ENCODE measurements around the gene ZNF398. TPM values are rescaled to one million over a fixed set of nuclear protein-coding genes. Genes with fewer than 3 reads are reported as not detected.

ZNF398 gene
- total and polyA plus RNA-seq, 10 of the 15 experiments (the other 5 are each of a cell fraction or from before 2014, with no cell fraction given): 2.3 to 15.3 (median 10.0) TPM

- no peak overlapping the region for H3K27ac ChIP-seq (ENCODE audit: control insufficient read depth, insufficient read depth)
- peaks cover 3 to 11% of the 10 kb centered on the region in 2 experiments; a peak in 3 of 4 replicates for H3K36me3 ChIP-seq (ENCODE audit: control insufficient read depth in 2 of 2, insufficient read depth in 2 of 2, low read length in 1 of 2)
- ATAC-seq (no peak), DNase-seq (ENCODE audit: low read depth, low spot score) (no peak), FAIRE-seq (no peak)
- in situ Hi-C loops (cut with MboI) (no loop called here), intact Hi-C loops (cut with micrococcal nuclease; ENCODE audit: unreplicated experiment) (no loop called here)
- WGBS (ENCODE audit: insufficient coverage, insufficient replicate concordance, low lambda C conversion rate, missing lambda C conversion rate): 75% methylated on average over 6 of the region's 6 CpGs
- H3K9me3 ChIP-seq (replicated peaks; ENCODE audit: control insufficient read depth, insufficient read depth, low read length): no peaks in the 10 kb centered on the region
- BruUV-seq (replicated peaks): no TSS peak
- H3K27me3 ChIP-seq (replicated peaks in 1 of 2; ENCODE audit: control insufficient read depth in 2 of 2, insufficient read depth in 2 of 2, low read length in 1 of 2): no peaks in the 10 kb centered on the region
- ChIA-PET CTCF (interaction anchor here (0.9 kb wide), 1 partner anchor 35 kb away, joined by 3 read pairs; the partner anchor contains the start of gene ZNF783), RAD21 (ENCODE audit: unreplicated experiment) (no interaction called here), SMC1A (ENCODE audit: uncharacterized antibody, unreplicated experiment) (no interaction called here), POLR2A (no interaction called here)
- H4K20me1 ChIP-seq (ENCODE audit: control insufficient read depth, insufficient read depth): no peaks in the 10 kb centered on the region
- no peaks in the 10 kb centered on the region for H3K4me1 ChIP-seq (ENCODE audit: control insufficient read depth, insufficient read depth, low read length)
- no peak overlapping the region for H3K9ac ChIP-seq (ENCODE audit: control insufficient read depth, insufficient read depth, low read length)
- H3K4me3 ChIP-seq: no peak overlapping the region
- H3K79me2 ChIP-seq (ENCODE audit: control insufficient read depth, insufficient read depth, low read length): no peaks in the 10 kb centered on the region
- TF ChIP-seq TARDBP (IDR thresholded peaks at IDR 0.05; ENCODE audit: borderline replicate concordance) (no peak), TCF7 (IDR thresholded peaks at IDR 0.05; ENCODE audit: borderline replicate concordance) (no peak), ETV6 (conservative IDR thresholded peaks at IDR 0.05 in 1 of 2, IDR thresholded peaks at IDR 0.05 in 1 of 2; ENCODE audit: borderline replicate concordance in 1 of 2, low read depth in 1 of 2) (no peak), NR2C2 (IDR thresholded peaks at IDR 0.05; ENCODE audit: borderline replicate concordance, control insufficient read depth, insufficient read length, low read depth) (no peak)
- TF ChIP-seq, protein P1, sequence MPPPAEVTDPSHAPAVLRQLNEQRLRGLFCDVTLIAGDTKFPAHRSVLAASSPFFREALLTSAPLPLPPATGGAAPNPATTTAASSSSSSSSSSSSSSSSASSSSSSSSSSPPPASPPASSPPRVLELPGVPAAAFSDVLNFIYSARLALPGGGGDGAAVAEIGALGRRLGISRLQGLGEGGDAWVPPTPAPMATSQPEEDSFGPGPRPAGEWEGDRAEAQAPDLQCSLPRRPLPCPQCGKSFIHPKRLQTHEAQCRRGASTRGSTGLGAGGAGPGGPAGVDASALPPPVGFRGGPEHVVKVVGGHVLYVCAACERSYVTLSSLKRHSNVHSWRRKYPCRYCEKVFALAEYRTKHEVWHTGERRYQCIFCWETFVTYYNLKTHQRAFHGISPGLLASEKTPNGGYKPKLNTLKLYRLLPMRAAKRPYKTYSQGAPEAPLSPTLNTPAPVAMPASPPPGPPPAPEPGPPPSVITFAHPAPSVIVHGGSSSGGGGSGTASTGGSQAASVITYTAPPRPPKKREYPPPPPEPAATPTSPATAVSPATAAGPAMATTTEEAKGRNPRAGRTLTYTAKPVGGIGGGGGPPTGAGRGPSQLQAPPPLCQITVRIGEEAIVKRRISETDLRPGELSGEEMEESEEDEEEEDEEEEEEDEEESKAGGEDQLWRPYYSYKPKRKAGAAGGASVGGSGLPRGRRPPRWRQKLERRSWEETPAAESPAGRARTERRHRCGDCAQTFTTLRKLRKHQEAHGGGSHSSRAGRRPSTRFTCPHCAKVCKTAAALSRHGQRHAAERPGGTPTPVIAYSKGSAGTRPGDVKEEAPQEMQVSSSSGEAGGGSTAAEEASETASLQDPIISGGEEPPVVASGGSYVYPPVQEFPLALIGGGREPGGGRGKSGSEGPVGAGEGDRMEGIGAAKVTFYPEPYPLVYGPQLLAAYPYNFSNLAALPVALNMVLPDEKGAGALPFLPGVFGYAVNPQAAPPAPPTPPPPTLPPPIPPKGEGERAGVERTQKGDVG (CRISPR knock-in tag; IDR thresholded peaks at IDR 0.05): no peak
- no peak overlapping the region for H2AFZ ChIP-seq (ENCODE audit: control insufficient read depth, low read depth, low read length)
- no peak overlapping the region for H3K4me2 ChIP-seq (ENCODE audit: control insufficient read depth, insufficient read depth)
These were observed 79.7 kb downstream of the ZNF398 start for GRCh38 chr7:149226840-149227494.
